A673 (cell line): ENCODE results near the gene RIN1. TPM values are rescaled to one million over a fixed set of nuclear protein-coding genes. Genes with fewer than 3 reads are reported as not detected.

ENCODE experiments used
- BruUV-seq: library from RNA; stranded (reverse); fragments of 400-500 nt; replicated peaks from 2 replicates; lab custom pipeline; 2021; lab: Mats Ljungman, UMichigan
- CTCF ChIA-PET: fragments of 300-600 bp; sonication (Branson Sonifier 250); formaldehyde crosslinking; loops from one replicate; lab custom pipeline; 2022; ENCODE audit warnings: antibody characterized with exemption; lab: Charles Lee
- POLR2A ChIA-PET: fragments of 300-600 bp; sonication (Branson Sonifier 250); formaldehyde crosslinking; loops from one replicate; lab custom pipeline; 2022; ENCODE audit warnings: antibody characterized with exemption; ENCODE audit not compliant: low non-redundant PET; lab: Charles Lee
- DNase-seq: peaks from one replicate; pipeline ENCODE4 v3.0.0-alpha.2; 2015; ENCODE audit warnings: low spot score
- H3K27ac ChIP-seq: fragments of 200-600 bp; sonication (generic); 2 replicates; pipeline ENCODE4 v1.5.1; 2016; ENCODE audit warnings: mixed run types, low read depth, mild to moderate bottlenecking, mixed read lengths, antibody characterized with exemption, low read length; ENCODE audit not compliant: poor library complexity, severe bottlenecking
- H3K27me3 ChIP-seq: fragments of 200-600 bp; sonication (generic); replicated peaks from 2 replicates; pipeline ENCODE4 v1.6.1; 2017; ENCODE audit warnings: mixed run types, low read depth, mild to moderate bottlenecking, mixed read lengths, antibody characterized with exemption, low read length; ENCODE audit not compliant: insufficient read depth, poor library complexity
- H3K36me3 ChIP-seq: fragments of 200-600 bp; sonication (generic); 2 replicates; pipeline ENCODE4 v1.6.1; 2016; ENCODE audit warnings: mixed run types, mild to moderate bottlenecking, mixed read lengths, antibody characterized with exemption, low read length; ENCODE audit not compliant: insufficient read depth, poor library complexity, severe bottlenecking
- H3K4me1 ChIP-seq: fragments of 200-600 bp; sonication (generic); 2 replicates; pipeline ENCODE4 v1.6.1; 2017; ENCODE audit warnings: mixed run types, mild to moderate bottlenecking, mixed read lengths, antibody characterized with exemption, low read length; ENCODE audit not compliant: insufficient read depth, poor library complexity, severe bottlenecking
- H3K4me3 ChIP-seq: fragments of 200-600 bp; sonication (generic); 2 replicates; pipeline ENCODE4 v1.5.1; 2016; ENCODE audit warnings: low read depth, mixed run types, mild to moderate bottlenecking, mixed read lengths, low read length; ENCODE audit not compliant: poor library complexity, severe bottlenecking
- H3K9me3 ChIP-seq: fragments of 200-600 bp; sonication (generic); 2 replicates; pipeline ENCODE4 v1.6.1; 2016; ENCODE audit warnings: mixed run types, low read depth, mild to moderate bottlenecking, mixed read lengths, antibody characterized with exemption, low read length; ENCODE audit not compliant: poor library complexity, severe bottlenecking
- EZH2 ChIP-seq: fragments of 200-600 bp; sonication (generic); IDR thresholded peaks from 2 replicates; pipeline ENCODE4 v1.6.1; 2017; ENCODE audit warnings: borderline replicate concordance, low read depth, mild to moderate bottlenecking, mixed read lengths, antibody characterized with exemption, low read length; ENCODE audit not compliant: poor library complexity, severe bottlenecking
- intact Hi-C: fragments of 100-400 bp; cut with micrococcal nuclease; formaldehyde crosslinking; loops from one replicate; pipeline ENCODE4 v1.10.0; 2022; ENCODE audit not compliant: unreplicated experiment
- total RNA-seq: library from RNA; stranded (reverse); gene quantifications from 2 replicates; pipeline ENCODE4 v1.2.3, GENCODE V29; 2021
- TF ChIP-seq, protein P1 (sequence below): fragments of 300-800, 200-600 bp; sonication (generic); conservative IDR thresholded peaks from 2 replicates; pipeline ENCODE4 v1.5.1; 2017; ENCODE audit warnings: low read depth, mild to moderate bottlenecking, antibody characterized with exemption, low read length, moderate library complexity, mixed read lengths

The RIN1 gene
- total RNA-seq, 1 experiment from 2014 or later, result 4.9 TPM

DNA sequence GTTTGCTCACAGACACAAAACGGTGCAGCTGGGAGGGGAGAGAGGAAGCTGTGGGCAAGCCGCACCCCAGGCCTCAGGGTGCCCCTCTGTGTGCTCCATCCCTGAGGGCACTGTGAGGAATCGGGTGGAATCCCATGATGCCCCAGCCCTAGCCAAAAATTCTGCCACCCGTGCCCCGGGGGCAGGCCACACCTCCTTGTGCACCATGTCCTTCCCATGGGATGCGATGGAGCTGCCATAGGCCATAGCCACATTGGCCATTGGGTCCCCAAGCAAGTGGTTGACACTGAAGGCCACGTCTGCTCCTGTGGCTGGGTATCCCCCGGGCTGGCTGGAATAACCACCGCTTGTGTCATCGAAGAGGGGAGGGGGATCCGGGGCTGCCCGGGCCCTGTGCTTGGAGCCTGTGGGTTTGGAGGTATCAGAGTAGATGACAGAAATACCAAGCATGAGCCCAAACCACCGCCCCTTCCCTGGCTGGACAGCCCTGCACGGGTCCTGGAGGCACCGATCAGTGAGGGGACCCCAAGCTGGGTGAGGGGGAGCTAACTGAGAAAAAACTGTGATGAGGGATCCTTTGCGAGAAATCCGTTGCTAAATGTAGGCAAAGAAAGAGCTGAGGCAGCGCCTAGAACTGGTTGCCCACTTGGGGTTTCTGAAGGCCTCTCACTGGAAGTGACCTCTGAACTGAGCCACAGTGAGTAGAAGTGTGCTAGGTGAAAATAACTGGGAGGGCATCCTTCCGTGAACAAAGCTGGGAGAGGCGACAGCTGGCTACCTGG lies 48.2 kb downstream of the RIN1 start:
- Histone ChIP-seq H3K27me3 (no peaks in the 10 kb centered on the region), H3K9me3 (no peaks in the 10 kb centered on the region), H3K4me1 (peaks cover 19% of the 10 kb centered on the region), H3K36me3 (peaks cover 5% of the 10 kb centered on the region), H3K27ac (peak overlapping the region; percentile 91), H3K4me3 (peak overlapping the region; percentile 77)
- intact Hi-C loops, result no loop called here
- DNase-seq, result no peak
- POLR2A ChIA-PET, result interaction anchor here (0.7 kb wide), 1 partner anchor 317 kb away, joined by 3 read pairs; no protein-coding TSS in a partner anchor
- BruUV-seq, result no TSS peak
- CTCF ChIA-PET, result interaction anchor here (0.9 kb wide), 1 partner anchor 25 kb away, joined by 3 read pairs; no protein-coding TSS in a partner anchor
- no peak for TF ChIP-seq EZH2
- TF ChIP-seq, protein P1, sequence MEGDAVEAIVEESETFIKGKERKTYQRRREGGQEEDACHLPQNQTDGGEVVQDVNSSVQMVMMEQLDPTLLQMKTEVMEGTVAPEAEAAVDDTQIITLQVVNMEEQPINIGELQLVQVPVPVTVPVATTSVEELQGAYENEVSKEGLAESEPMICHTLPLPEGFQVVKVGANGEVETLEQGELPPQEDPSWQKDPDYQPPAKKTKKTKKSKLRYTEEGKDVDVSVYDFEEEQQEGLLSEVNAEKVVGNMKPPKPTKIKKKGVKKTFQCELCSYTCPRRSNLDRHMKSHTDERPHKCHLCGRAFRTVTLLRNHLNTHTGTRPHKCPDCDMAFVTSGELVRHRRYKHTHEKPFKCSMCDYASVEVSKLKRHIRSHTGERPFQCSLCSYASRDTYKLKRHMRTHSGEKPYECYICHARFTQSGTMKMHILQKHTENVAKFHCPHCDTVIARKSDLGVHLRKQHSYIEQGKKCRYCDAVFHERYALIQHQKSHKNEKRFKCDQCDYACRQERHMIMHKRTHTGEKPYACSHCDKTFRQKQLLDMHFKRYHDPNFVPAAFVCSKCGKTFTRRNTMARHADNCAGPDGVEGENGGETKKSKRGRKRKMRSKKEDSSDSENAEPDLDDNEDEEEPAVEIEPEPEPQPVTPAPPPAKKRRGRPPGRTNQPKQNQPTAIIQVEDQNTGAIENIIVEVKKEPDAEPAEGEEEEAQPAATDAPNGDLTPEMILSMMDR, result no peak

DNA sequence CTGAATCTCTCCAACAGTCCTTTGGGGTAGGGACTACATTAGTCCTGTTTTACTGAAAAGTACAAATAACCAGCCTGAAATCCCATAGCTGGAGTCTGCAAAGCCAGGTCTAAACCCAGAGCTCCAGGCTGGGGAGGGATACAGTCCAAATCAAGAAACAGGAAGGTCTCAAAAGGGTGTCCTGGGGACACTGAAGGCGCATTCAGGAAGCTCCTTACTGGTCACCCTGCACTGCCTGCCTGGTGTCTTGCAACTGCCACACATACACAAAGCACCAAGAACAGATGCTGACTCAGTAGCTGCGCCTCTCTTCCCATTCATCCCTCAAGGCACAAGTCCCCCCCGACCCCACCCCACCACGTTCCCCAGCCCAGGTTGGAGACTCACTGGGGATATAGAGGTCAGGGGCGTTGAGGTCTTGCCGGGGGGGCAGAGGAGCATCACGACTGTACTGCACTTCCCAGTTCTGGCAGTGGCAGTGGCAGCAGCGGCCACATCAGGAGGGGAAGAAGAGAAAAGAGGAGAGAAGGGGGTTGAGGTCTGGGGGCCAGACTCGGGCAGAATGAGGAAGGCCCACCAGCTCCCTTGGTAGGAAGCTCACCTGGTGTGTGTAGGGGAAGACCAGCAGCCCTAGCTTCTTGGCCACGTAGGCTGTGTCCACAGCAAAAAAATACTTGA lies 48.9 kb downstream of the RIN1 start:
- Histone ChIP-seq H3K27me3 (no peaks in the 10 kb centered on the region), H3K4me1 (peaks cover 18% of the 10 kb centered on the region), H3K4me3 (peak overlapping the region; percentile 77), H3K9me3 (no peaks in the 10 kb centered on the region), H3K27ac (peak overlapping the region; percentile 91), H3K36me3 (peaks cover 5% of the 10 kb centered on the region)
- no peak for TF ChIP-seq EZH2
- TF ChIP-seq, protein P1, result no peak
- no TSS peak for BruUV-seq
- no peak for DNase-seq
- POLR2A ChIA-PET, result interaction anchor here (0.6 kb wide), 1 partner anchor 29 kb away, joined by 12 read pairs; the partner anchor contains the start of gene CD248
- CTCF ChIA-PET, result interaction anchor here (0.5 kb wide), 1 partner anchor 24 kb away, joined by 3 read pairs; no protein-coding TSS in a partner anchor
- intact Hi-C loops, result no loop called here

DNA sequence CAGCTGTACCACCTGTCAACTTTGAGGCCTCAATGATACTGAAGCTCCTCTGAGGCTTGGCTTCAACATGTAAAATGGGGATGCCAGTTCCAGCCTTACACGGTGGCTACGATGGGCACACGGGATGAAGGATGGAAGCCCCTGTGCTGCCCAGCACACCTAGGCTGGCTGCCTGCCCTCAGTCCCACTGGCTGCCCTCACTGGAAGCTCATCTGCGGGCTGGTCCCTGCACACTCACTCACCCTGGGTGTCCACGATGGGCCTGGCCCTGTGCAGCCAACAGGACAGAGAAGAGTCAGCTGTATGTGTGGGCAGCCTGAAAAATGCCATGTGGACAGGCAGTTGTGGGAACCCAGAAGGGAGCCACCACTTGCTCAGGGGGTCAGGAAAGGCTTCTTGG lies 49.5 kb downstream of the RIN1 start:
- no TSS peak for BruUV-seq
- no peaks in the 10 kb centered on the region for H3K27me3 ChIP-seq
- TF ChIP-seq, protein P1, result no peak
- TF ChIP-seq EZH2, result no peak
- ChIA-PET POLR2A (no interaction called here), CTCF (no interaction called here)
- H3K9me3 ChIP-seq, result no peaks in the 10 kb centered on the region
- H3K4me1 ChIP-seq, result peaks cover 12% of the 10 kb centered on the region
- peaks cover 5% of the 10 kb centered on the region for H3K36me3 ChIP-seq
- no peak for DNase-seq
- H3K27ac ChIP-seq, result no peak overlapping the region
- H3K4me3 ChIP-seq, result no peak overlapping the region
- intact Hi-C loops, result no loop called here
